ENCODE data around the gene DNAJB5. TPM values are rescaled to one million over a fixed set of nuclear protein-coding genes. Genes with fewer than 3 reads are reported as not detected.

DNAJB5 gene
- total and polyA plus RNA-seq, 4 experiments from 2014 or later: 0.73 to 2.2 (median 0.94) TPM

- CTCF ChIA-PET (ENCODE audit: partially characterized antibody): interaction anchor here (0.8 kb wide), 1 partner anchor 93 kb away, joined by 3 read pairs; no protein-coding TSS in a partner anchor
- Histone ChIP-seq H3K27me3 (ENCODE audit: insufficient read depth, low read length) (peaks cover 38% of the 10 kb centered on the region), H3K36me3 (ENCODE audit: insufficient read depth, low read length) (no peaks in the 10 kb centered on the region), H3K27ac (ENCODE audit: low read depth, low read length) (no peak within 1 kb of the TSS), H3K4me3 (ENCODE audit: low read length in 2 of 2) (no peak within 1 kb of the TSS), H3K9me3 (ENCODE audit: control insufficient read depth in 1 of 2, low read length in 2 of 2) (no peaks in the 10 kb centered on the region), H3K4me1 (ENCODE audit: insufficient read depth, low read length) (peaks cover 4% of the 10 kb centered on the region)
- Mint-ChIP-seq H3K36me3 (no peaks in the 10 kb centered on the region), H3K27me3 (peaks cover 53 to 56% of the 10 kb centered on the region in 2 donors), H3K4me1 (peaks cover 0 to 4% (median under 1%) of the 10 kb centered on the region in 4 donors), H3K27ac (no peak within 1 kb of the TSS), H3K4me3 (peak within 1 kb of the TSS; percentile 55 to 78 (median 74)), H3K9me3 (peaks cover 0 to 1% (median 0%) of the 10 kb centered on the region in 8 donors)
- intact Hi-C loops (cut with micrococcal nuclease): no loop called here
- DNase-seq: peak; percentile 7 to 48 (median 19)
- POLR2A ChIA-PET (ENCODE audit: partially characterized antibody): no interaction called here
Observed at GRCh38 chr9:34957492-34958410, 31.8 kb upstream of the DNAJB5 start, which contains the start of gene PHF24. PHF24 (plus strand) TSS chr9:34958285; CDS start chr9:34971299, 13,014 bp downstream.

DNA sequence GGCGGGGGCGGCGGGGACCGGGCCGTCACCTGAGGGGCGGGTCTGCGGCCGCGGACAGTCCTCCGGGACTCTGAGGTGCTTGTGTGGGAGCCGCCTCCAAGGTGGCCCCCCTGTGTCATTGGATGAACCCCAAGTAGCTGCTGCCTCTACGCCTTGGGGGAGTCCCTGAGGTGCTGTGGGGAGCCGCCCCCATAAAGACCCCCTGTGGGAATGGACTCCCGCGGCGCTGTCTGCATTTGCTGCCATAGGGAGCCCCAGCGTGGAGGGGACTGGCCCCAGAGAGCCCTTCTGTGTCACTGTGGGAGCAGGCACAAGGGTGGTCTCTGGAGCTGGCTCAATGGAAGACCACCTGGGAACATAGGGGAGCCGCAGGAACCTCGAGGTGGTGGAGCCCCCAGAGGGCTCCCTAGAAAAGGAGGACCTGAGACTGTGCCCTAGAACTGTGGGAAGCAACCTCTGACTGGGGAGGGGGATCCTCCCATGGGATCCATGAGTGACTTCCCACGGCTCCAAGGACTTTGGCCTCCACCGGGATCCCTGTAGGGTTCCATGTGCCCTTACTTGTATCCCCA is 31.0 kb upstream of the DNAJB5 start:
- Histone ChIP-seq H3K4me3 (ENCODE audit: low read length in 2 of 2) (no peak overlapping the region), H3K4me1 (ENCODE audit: insufficient read depth, low read length) (peaks cover 4% of the 10 kb centered on the region), H3K27ac (ENCODE audit: low read depth, low read length) (no peak overlapping the region), H3K9me3 (ENCODE audit: control insufficient read depth in 1 of 2, low read length in 2 of 2) (no peaks in the 10 kb centered on the region), H3K36me3 (ENCODE audit: insufficient read depth, low read length) (no peaks in the 10 kb centered on the region), H3K27me3 (ENCODE audit: insufficient read depth, low read length) (peaks cover 38% of the 10 kb centered on the region)
- H3K27me3 Mint-ChIP-seq: peaks cover 53 to 61% of the 10 kb centered on the region in 2 donors
- peak overlapping the region in 7 of 8 donors; percentile 21 to 62 (median 35) for H3K4me3 Mint-ChIP-seq
- POLR2A ChIA-PET (ENCODE audit: partially characterized antibody): no interaction called here
- no peak overlapping the region for H3K27ac Mint-ChIP-seq
- peaks cover 0 to 4% (median under 1%) of the 10 kb centered on the region in 4 donors for H3K4me1 Mint-ChIP-seq
- DNase-seq: no peak
- intact Hi-C loops (cut with micrococcal nuclease): no loop called here
- CTCF ChIA-PET (ENCODE audit: partially characterized antibody): interaction anchor here (2.7 kb wide), 1 partner anchor 59 kb away, joined by 6 read pairs; no protein-coding TSS in a partner anchor
- H3K36me3 Mint-ChIP-seq: no peaks in the 10 kb centered on the region
- peaks cover 0 to 1% (median 0%) of the 10 kb centered on the region in 8 donors for H3K9me3 Mint-ChIP-seq

- ChIA-PET POLR2A (ENCODE audit: partially characterized antibody) (no interaction called here), CTCF (ENCODE audit: partially characterized antibody) (interaction anchor here (2.7 kb wide), 1 partner anchor 60 kb away, joined by 6 read pairs; no protein-coding TSS in a partner anchor)
- H3K27ac ChIP-seq (ENCODE audit: low read depth, low read length): no peak overlapping the region
- H3K4me3 ChIP-seq (ENCODE audit: low read length in 2 of 2): no peak overlapping the region
- no peak overlapping the region for H3K27ac Mint-ChIP-seq
- H3K9me3 ChIP-seq (ENCODE audit: control insufficient read depth in 1 of 2, low read length in 2 of 2): no peaks in the 10 kb centered on the region
- peaks cover 4% of the 10 kb centered on the region for H3K4me1 ChIP-seq (ENCODE audit: insufficient read depth, low read length)
- H3K4me3 Mint-ChIP-seq: no peak overlapping the region
- H3K9me3 Mint-ChIP-seq: peaks cover 0 to 1% (median 0%) of the 10 kb centered on the region in 8 donors
- peaks cover 53 to 62% of the 10 kb centered on the region in 2 donors for H3K27me3 Mint-ChIP-seq
- peaks cover 38% of the 10 kb centered on the region for H3K27me3 ChIP-seq (ENCODE audit: insufficient read depth, low read length)
- no peak for DNase-seq
- no peaks in the 10 kb centered on the region for H3K36me3 ChIP-seq (ENCODE audit: insufficient read depth, low read length)
- no peaks in the 10 kb centered on the region for H3K36me3 Mint-ChIP-seq
- peaks cover 0 to 4% (median under 1%) of the 10 kb centered on the region in 4 donors for H3K4me1 Mint-ChIP-seq
- intact Hi-C loops (cut with micrococcal nuclease): no loop called here
Observed at GRCh38 chr9:34959461-34959860, 30.1 kb upstream of the DNAJB5 start.

DNA sequence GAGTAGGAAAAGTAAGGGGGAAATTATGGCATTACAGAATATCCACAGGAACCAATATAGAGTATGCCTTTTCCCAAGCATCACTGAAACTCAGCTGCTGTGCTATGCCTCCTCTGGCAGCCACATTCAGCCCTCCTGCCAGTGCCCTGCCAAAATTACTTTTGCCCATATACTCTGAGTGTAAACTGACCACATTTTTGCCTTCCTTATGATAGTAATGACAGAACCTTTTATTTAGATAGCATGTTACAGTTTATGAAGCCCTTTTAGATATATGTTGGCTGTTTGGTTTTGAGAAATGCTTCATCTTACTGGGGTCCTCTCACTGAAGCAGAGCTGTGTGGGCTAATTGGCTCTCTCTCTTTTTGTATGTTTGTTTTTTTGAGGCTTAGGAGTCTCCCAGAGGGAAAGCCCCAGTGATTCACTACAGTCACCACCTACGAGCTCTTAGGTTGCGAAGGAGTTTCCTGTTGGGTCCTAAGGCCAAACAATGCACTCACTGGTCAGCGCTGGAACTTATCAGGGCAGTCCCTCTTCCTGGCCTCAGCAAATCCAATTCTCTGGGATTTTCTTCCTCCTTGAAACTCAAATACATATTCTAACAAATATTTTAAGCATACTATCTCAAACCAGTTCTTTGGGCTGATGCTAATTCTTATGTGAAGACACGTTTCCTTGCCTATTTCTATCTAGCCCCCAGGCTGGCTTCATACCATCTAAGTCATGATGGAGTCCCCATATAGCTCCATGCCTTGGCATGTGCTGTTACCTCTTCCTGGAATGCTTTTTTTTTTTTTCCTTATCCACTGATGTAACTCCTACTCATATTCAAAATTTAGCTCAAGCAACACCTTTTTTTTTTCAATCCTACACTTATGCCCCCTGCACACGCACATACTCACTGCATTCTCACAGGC is 27.7 kb upstream of the DNAJB5 start:
- no peak overlapping the region for H3K4me3 Mint-ChIP-seq
- Histone ChIP-seq H3K27me3 (ENCODE audit: insufficient read depth, low read length) (peaks cover 34% of the 10 kb centered on the region), H3K9me3 (ENCODE audit: control insufficient read depth in 1 of 2, low read length in 2 of 2) (no peaks in the 10 kb centered on the region), H3K4me1 (ENCODE audit: insufficient read depth, low read length) (peaks cover 4% of the 10 kb centered on the region), H3K4me3 (ENCODE audit: low read length in 2 of 2) (no peak overlapping the region), H3K36me3 (ENCODE audit: insufficient read depth, low read length) (no peaks in the 10 kb centered on the region), H3K27ac (ENCODE audit: low read depth, low read length) (no peak overlapping the region)
- peaks cover 0 to 1% (median 0%) of the 10 kb centered on the region in 8 donors for H3K9me3 Mint-ChIP-seq
- POLR2A ChIA-PET (ENCODE audit: partially characterized antibody): interaction anchor here (0.6 kb wide), 1 partner anchor 89 kb away, joined by 3 read pairs; no protein-coding TSS in a partner anchor
- H3K4me1 Mint-ChIP-seq: peaks cover 0 to 4% (median under 1%) of the 10 kb centered on the region in 4 donors
- intact Hi-C loops (cut with micrococcal nuclease): no loop called here
- H3K36me3 Mint-ChIP-seq: no peaks in the 10 kb centered on the region
- CTCF ChIA-PET (ENCODE audit: partially characterized antibody): interaction anchor here (1.1 to 2.7 kb wide), 4 partner anchors 23 to 90 kb away, joined by 3 to 6 read pairs (median 4); no protein-coding TSS in a partner anchor
- no peak for DNase-seq
- H3K27me3 Mint-ChIP-seq: peaks cover 45 to 66% of the 10 kb centered on the region in 2 donors
- H3K27ac Mint-ChIP-seq: no peak overlapping the region

- H3K27me3 ChIP-seq (ENCODE audit: insufficient read depth, low read length): peaks cover 27% of the 10 kb centered on the region
- no peaks in the 10 kb centered on the region for H3K36me3 ChIP-seq (ENCODE audit: insufficient read depth, low read length)
- H3K4me3 Mint-ChIP-seq: no peak overlapping the region
- no peak for DNase-seq
- no peak overlapping the region for H3K4me3 ChIP-seq (ENCODE audit: low read length in 2 of 2)
- peaks cover 1% of the 10 kb centered on the region for H3K4me1 ChIP-seq (ENCODE audit: insufficient read depth, low read length)
- H3K27ac ChIP-seq (ENCODE audit: low read depth, low read length): no peak overlapping the region
- intact Hi-C loops (cut with micrococcal nuclease): no loop called here
- H3K9me3 Mint-ChIP-seq: peaks cover 0 to 1% (median 0%) of the 10 kb centered on the region in 8 donors
- no peaks in the 10 kb centered on the region for H3K9me3 ChIP-seq (ENCODE audit: control insufficient read depth in 1 of 2, low read length in 2 of 2)
- H3K36me3 Mint-ChIP-seq: no peaks in the 10 kb centered on the region
- no peak overlapping the region for H3K27ac Mint-ChIP-seq
- no peaks in the 10 kb centered on the region for H3K4me1 Mint-ChIP-seq
- H3K27me3 Mint-ChIP-seq: peaks cover 42 to 65% of the 10 kb centered on the region in 2 donors
- CTCF ChIA-PET (ENCODE audit: partially characterized antibody): interaction anchor here (1.1 to 2.0 kb wide), 3 partner anchors 23 to 89 kb away, joined by 3 to 6 read pairs (median 3); no protein-coding TSS in a partner anchor
- POLR2A ChIA-PET (ENCODE audit: partially characterized antibody): no interaction called here
Observed at GRCh38 chr9:34962546-34962945, 27.0 kb upstream of the DNAJB5 start.

GRCh38 chr9:34963552-34963951 is 26.0 kb upstream of the DNAJB5 start:
- Histone ChIP-seq H3K27ac (ENCODE audit: low read depth, low read length) (no peak overlapping the region), H3K27me3 (ENCODE audit: insufficient read depth, low read length) (peaks cover 26% of the 10 kb centered on the region), H3K9me3 (ENCODE audit: control insufficient read depth in 1 of 2, low read length in 2 of 2) (no peaks in the 10 kb centered on the region), H3K4me1 (ENCODE audit: insufficient read depth, low read length) (no peaks in the 10 kb centered on the region), H3K4me3 (ENCODE audit: low read length in 2 of 2) (no peak overlapping the region), H3K36me3 (ENCODE audit: insufficient read depth, low read length) (no peaks in the 10 kb centered on the region)
- Mint-ChIP-seq H3K4me1 (no peaks in the 10 kb centered on the region), H3K4me3 (no peak overlapping the region), H3K9me3 (peaks cover 0 to 1% (median 0%) of the 10 kb centered on the region in 8 donors), H3K27ac (no peak overlapping the region), H3K36me3 (no peaks in the 10 kb centered on the region), H3K27me3 (peaks cover 44 to 70% of the 10 kb centered on the region in 2 donors)
- ChIA-PET CTCF (ENCODE audit: partially characterized antibody) (interaction anchor here (1.1 to 2.0 kb wide), 3 partner anchors 21 to 64 kb away, joined by 3 to 6 read pairs (median 3); no protein-coding TSS in a partner anchor), POLR2A (ENCODE audit: partially characterized antibody) (no interaction called here)
- DNase-seq: no peak
- intact Hi-C loops (cut with micrococcal nuclease): no loop called here

Measured in CD4-positive, alpha-beta memory T cell (primary cell).